Breast epithelium (tissue), 4 donors: ENCODE measurements around the gene SEMA3G. TPM values are rescaled to one million over a fixed set of nuclear protein-coding genes. Genes with fewer than 3 reads are reported as not detected.

Source experiments
- DNase-seq, 2 donors: peaks; one replicate each; pipeline ENCODE4 v3.0.0-alpha.2; 2019; ENCODE audit warnings: low spot score in 2 of 2
- H3K27ac ChIP-seq, 2 donors: fragments of 200-600 bp; sonication (generic) in 1 of 2; one replicate each; pipeline ENCODE4 v1.5.1; 2016 to 2019; ENCODE audit warnings: mild to moderate bottlenecking in 1 of 2
- H3K27me3 ChIP-seq, 2 donors: fragments of 200-600 bp; sonication (generic) in 1 of 2; one replicate each; pipeline versions ENCODE4 v1.5.1 to v1.6.0; 2017 to 2019; ENCODE audit warnings: control low read depth in 1 of 2, mild to moderate bottlenecking in 1 of 2
- H3K36me3 ChIP-seq: fragments of 200-600 bp; one replicate; pipeline ENCODE4 v1.5.1; 2019
- H3K4me1 ChIP-seq, 2 donors: fragments of 200-600 bp; sonication (generic); one replicate each; pipeline ENCODE4 v1.5.1; 2016 to 2019; ENCODE audit warnings: control low read depth in 1 of 2
- H3K4me3 ChIP-seq, 3 donors: fragments of 200-600 bp; sonication (generic); 1 replicate in 2 of 3; 2 replicates in 1 of 3; pipeline ENCODE4 v1.5.1; 2016 to 2019; ENCODE audit warnings: mild to moderate bottlenecking in 3 of 3, moderate library complexity in 2 of 3
- H3K9me3 ChIP-seq, 2 donors: fragments of 200-600 bp; sonication (generic) in 1 of 2; one replicate each; pipeline ENCODE4 v1.5.1; 2016 to 2019; ENCODE audit warnings: control low read depth in 1 of 2
- POLR2A ChIP-seq: fragments of 450-650 bp; IDR thresholded peaks from one replicate; pipeline ENCODE4 v1.6.1; 2016; ENCODE audit warnings: antibody characterized with exemption, mild to moderate bottlenecking, moderate library complexity
- POLR2AphosphoS5 ChIP-seq, 3 donors: sonication (generic); formaldehyde crosslinking; IDR thresholded peaks; one replicate each; pipeline ENCODE4 v1.6.1; 2017; ENCODE audit warnings: antibody characterized with exemption in 3 of 3
- intact Hi-C: fragments of 100-400 bp; cut with DNase I; formaldehyde crosslinking; loops from one replicate; pipeline ENCODE4 v1.15.1; 2023; ENCODE audit warnings: low total_unique reads
- total RNA-seq, 3 donors: library from RNA; depleted of rRNA; stranded (reverse); fragments of >200 nt; gene quantifications; one replicate each; pipeline ENCODE4 v1.1.0, GENCODE V29; 2016
- TF ChIP-seq, protein P1 (sequence below), 3 donors: fragments of 450-650 bp; IDR thresholded peaks; one replicate each; pipeline ENCODE4 v1.5.1; 2016 to 2017; ENCODE audit warnings: antibody characterized with exemption in 3 of 3, mild to moderate bottlenecking in 3 of 3, moderate library complexity in 3 of 3

The SEMA3G gene
- total RNA-seq, 3 donors from 2014 or later: 12.3 to 255 (median 70.1) TPM

DNA sequence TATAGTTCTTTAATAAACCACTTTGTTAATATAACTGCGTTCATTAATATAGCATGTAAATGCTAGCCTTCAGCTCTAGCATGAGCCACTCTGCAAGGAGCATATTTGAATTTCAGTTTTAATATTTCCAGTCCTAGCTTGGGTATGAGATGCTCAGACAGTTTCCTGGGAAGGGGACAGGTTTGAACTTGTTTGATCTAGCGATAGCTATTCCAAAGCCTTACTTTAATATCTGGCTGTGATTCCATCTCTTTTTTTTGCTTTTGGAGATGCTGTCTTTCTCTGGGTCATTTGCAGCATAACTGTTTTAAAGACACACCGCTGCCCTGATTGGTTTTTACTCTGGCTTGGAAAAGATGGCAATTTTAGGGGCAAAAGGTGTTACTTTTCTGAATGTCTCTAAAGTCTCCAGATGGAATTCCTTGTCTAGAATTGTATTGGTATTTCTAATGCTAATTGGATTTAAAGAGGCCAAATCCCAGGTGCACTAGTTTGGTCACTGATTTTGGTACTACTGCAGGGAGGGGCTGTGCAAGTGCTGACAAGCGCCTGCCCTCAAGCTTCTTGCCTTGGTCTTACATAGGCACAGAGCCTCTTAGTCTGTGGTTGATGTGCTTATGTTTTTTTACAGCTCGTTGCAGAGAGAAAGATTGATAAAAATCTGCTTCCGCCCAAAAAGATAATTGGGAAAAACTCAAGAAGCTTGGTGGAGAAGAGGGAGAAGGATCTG lies 13.3 kb upstream of the SEMA3G start:
- intact Hi-C loops: no loop called here
- Histone ChIP-seq H3K4me1 (peaks cover 0 to 15% of the 10 kb centered on the region in 2 donors), H3K27ac (peak overlapping the region in 1 of 2 donors; percentile 96), H3K27me3 (no peaks in the 10 kb centered on the region), H3K4me3 (peak overlapping the region in 1 of 3 donors; percentile 11), H3K9me3 (no peaks in the 10 kb centered on the region), H3K36me3 (no peaks in the 10 kb centered on the region)
- no peak for TF ChIP-seq POLR2A
- TF ChIP-seq, protein P1, sequence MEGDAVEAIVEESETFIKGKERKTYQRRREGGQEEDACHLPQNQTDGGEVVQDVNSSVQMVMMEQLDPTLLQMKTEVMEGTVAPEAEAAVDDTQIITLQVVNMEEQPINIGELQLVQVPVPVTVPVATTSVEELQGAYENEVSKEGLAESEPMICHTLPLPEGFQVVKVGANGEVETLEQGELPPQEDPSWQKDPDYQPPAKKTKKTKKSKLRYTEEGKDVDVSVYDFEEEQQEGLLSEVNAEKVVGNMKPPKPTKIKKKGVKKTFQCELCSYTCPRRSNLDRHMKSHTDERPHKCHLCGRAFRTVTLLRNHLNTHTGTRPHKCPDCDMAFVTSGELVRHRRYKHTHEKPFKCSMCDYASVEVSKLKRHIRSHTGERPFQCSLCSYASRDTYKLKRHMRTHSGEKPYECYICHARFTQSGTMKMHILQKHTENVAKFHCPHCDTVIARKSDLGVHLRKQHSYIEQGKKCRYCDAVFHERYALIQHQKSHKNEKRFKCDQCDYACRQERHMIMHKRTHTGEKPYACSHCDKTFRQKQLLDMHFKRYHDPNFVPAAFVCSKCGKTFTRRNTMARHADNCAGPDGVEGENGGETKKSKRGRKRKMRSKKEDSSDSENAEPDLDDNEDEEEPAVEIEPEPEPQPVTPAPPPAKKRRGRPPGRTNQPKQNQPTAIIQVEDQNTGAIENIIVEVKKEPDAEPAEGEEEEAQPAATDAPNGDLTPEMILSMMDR (IDR thresholded peaks at IDR 0.05): no peak
- TF ChIP-seq POLR2AphosphoS5 (IDR thresholded peaks at IDR 0.05): no peak
- DNase-seq: no peak

DNA sequence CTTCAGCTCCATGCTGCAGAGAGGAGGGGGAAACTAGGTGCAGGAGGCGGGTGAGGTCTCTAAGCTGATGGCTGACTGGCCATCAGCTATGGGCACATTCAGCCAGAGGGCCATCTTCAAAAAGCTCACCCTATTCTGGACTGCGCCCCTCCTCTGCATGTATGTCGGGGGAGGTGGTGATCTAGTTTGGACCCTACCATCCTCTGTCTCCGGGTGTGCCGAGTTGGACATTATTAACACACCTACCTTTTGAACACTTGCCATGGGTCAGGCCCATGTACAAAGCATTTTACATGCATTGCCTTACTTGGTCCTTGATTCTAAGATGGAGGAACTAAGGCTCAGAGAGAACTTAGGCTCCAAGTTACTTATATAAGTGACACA lies 11.9 kb upstream of the SEMA3G start:
- Histone ChIP-seq H3K36me3 (no peaks in the 10 kb centered on the region), H3K4me1 (peaks cover 0 to 15% of the 10 kb centered on the region in 2 donors), H3K4me3 (peak overlapping the region; percentile 92 to 97 (median 93)), H3K27me3 (no peaks in the 10 kb centered on the region), H3K9me3 (no peaks in the 10 kb centered on the region), H3K27ac (peak overlapping the region; percentile 94 to 96)
- TF ChIP-seq POLR2AphosphoS5 (IDR thresholded peaks at IDR 0.05) (no peak), POLR2A (no peak)
- TF ChIP-seq, protein P1 (IDR thresholded peaks at IDR 0.05): no peak
- intact Hi-C loops: no loop called here
- no peak for DNase-seq

DNA sequence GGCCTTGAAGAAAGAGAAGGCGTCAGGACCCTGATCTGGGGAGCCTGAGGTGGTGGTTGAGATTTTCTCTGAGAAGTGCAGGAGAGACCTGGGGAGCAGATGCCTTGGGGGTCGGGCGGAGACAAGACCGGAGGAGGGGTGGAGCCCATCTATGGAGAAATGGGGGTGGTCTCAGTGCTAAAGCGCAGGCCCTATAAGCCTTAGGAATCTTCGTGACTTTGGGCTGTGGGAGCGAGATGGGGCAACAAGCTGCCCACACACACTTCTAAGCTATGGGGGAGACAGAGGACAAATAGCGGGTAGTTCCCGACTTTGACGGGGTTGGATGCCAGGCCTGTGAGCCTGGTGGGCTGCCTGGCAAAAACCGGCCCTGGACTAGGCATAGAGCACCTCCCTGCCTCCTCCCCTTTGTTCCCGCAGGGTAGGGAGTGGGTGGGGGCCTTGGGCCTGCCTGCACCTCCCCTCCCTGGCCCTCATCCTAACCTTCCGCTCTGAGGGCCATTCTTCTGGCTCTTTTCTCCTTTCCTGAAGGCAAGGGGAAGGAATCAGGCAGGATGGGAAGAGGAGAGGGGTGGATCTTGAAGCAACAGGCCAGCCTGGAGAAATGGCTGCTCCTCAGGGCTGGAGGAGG lies 11.4 kb upstream of the SEMA3G start:
- Histone ChIP-seq H3K4me3 (peak overlapping the region; percentile 92 to 97 (median 93)), H3K4me1 (peaks cover 0 to 15% of the 10 kb centered on the region in 2 donors), H3K27me3 (no peaks in the 10 kb centered on the region), H3K27ac (peak overlapping the region; percentile 94 to 96), H3K36me3 (no peaks in the 10 kb centered on the region), H3K9me3 (no peaks in the 10 kb centered on the region)
- TF ChIP-seq POLR2A (no peak), POLR2AphosphoS5 (IDR thresholded peaks at IDR 0.05) (no peak)
- TF ChIP-seq, protein P1 (IDR thresholded peaks at IDR 0.05): no peak
- intact Hi-C loops: no loop called here
- DNase-seq: no peak

DNA sequence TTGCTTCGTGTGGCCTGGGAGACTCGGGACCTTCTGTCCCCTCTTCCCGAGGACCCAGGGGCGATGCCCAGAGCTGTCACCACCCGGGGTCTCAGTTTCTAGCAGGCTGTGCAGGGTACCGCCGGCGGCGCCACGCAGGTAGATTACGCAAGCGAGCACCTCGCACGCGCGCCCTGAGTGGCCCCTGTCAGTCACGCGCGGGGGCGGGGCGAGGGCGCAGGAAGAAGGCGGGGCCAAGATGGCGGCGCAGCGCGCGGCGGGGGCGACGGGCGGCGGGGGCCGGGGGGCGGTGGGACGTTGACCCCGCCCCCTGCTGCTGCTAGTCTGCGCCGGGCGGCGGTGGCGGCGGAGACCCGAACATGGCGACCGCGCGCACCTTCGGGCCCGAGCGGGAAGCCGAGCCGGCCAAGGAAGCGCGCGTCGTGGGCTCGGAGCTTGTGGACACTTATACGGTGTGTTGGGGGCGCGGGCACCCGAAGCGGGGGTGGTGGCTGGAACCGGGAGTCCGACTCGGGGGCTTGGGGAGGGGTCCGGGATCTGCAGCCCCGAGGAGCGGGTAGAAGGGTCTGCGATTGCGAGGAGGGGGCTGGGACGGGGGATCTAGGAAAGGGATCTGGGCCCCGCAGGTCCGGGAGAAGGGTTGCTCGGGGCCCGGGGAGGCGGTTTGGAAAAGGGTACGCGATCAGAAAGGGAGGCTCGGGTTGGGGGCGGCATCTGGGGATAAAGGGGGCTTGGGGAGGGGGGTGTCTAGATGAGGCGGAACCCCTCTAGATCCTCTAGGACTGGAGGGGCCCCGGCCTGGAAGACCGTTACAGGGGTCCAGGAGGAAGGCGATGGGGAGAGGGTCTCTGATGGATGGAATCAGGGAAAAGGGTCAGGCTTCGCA lies 10.6 kb upstream of the SEMA3G start, which contains the start of gene NISCH:
Gene NISCH, plus strand, starts transcription at position 322 of the 886 bp plus-strand sequence. Its CDS starts 38 bp downstream, at position 360.
- Histone ChIP-seq H3K9me3 (no peaks in the 10 kb centered on the region), H3K36me3 (no peaks in the 10 kb centered on the region), H3K4me3 (peak within 1 kb of the TSS; percentile 92 to 97 (median 93)), H3K27ac (peak within 1 kb of the TSS; percentile 94 to 96), H3K27me3 (no peaks in the 10 kb centered on the region), H3K4me1 (peaks cover 0 to 15% of the 10 kb centered on the region in 2 donors)
- TF ChIP-seq POLR2A: peak; percentile 25
- TF ChIP-seq, protein P1 (IDR thresholded peaks at IDR 0.05): no peak
- peak; percentile 73 to 87 (median 78) for TF ChIP-seq POLR2AphosphoS5 (IDR thresholded peaks at IDR 0.05)
- intact Hi-C loops: no loop called here
- DNase-seq: peak; percentile 85 to 91
